Nephron (organoid): ENCODE data around the gene VSIG8.

Source experiments
- H3K27ac Mint-ChIP-seq, 3 experiments: 2 replicates each; pipeline ENCODE4 v1.8.0; 2020; ENCODE audit warnings: mixed read lengths in 3 of 3, mild to moderate bottlenecking in 2 of 3, moderate library complexity in 1 of 3
- H3K27me3 Mint-ChIP-seq: 2 replicates; pipeline ENCODE4 v1.8.0; 2021; ENCODE audit warnings: low read depth, mild to moderate bottlenecking, moderate library complexity, mixed read lengths
- H3K36me3 Mint-ChIP-seq: 2 replicates; pipeline ENCODE4 v1.8.0; 2020; ENCODE audit warnings: low read depth, mixed read lengths
- H3K4me1 Mint-ChIP-seq: 2 replicates; pipeline ENCODE4 v1.8.0; 2020; ENCODE audit warnings: mixed read lengths
- H3K4me3 Mint-ChIP-seq, 3 experiments: 2 replicates each; pipeline ENCODE4 v1.8.0; 2020; ENCODE audit warnings: mild to moderate bottlenecking in 3 of 3, mixed read lengths in 3 of 3, moderate library complexity in 2 of 3
- H3K9me3 Mint-ChIP-seq: 2 replicates; pipeline ENCODE4 v1.8.0; 2020; ENCODE audit warnings: mixed read lengths
- CTCF ChIP-seq, 3 experiments: fragments of 200-600 bp; sonication (generic); IDR thresholded peaks; one replicate each; pipeline ENCODE4 v1.5.0; 2021; ENCODE audit warnings: antibody characterized with exemption in 3 of 3; ENCODE audit not compliant: unreplicated experiment in 3 of 3

VSIG8 gene

GRCh38 chr1:159827102-159827490, 35.4 kb downstream of the VSIG8 start:
- H3K36me3 Mint-ChIP-seq, result no peaks in the 10 kb centered on the region
- TF ChIP-seq CTCF (IDR thresholded peaks at IDR 0.05; ENCODE audit: unreplicated experiment in 3 of 3), result no peak
- H3K4me3 Mint-ChIP-seq, result no peak overlapping the region
- H3K27ac Mint-ChIP-seq, result peak overlapping the region in 1 of 3 experiments; percentile 51
- H3K27me3 Mint-ChIP-seq, result peaks cover 51% of the 10 kb centered on the region
- H3K9me3 Mint-ChIP-seq, result no peaks in the 10 kb centered on the region
- H3K4me1 Mint-ChIP-seq, result peaks cover 18% of the 10 kb centered on the region

GRCh38 chr1:159826441-159827101, 35.9 kb downstream of the VSIG8 start, which contains the start of gene SLAMF8:
Gene SLAMF8, plus strand, starts transcription at chr1:159826873. Its CDS starts 26 bp downstream, at chr1:159826899.
- Mint-ChIP-seq H3K36me3 (no peaks in the 10 kb centered on the region), H3K4me1 (peaks cover 13% of the 10 kb centered on the region), H3K4me3 (no peak within 1 kb of the TSS), H3K27me3 (peaks cover 56% of the 10 kb centered on the region), H3K9me3 (no peaks in the 10 kb centered on the region), H3K27ac (peak within 1 kb of the TSS; percentile 30 to 85 (median 32))
- no peak for TF ChIP-seq CTCF (IDR thresholded peaks at IDR 0.05; ENCODE audit: unreplicated experiment in 3 of 3)

GRCh38 chr1:159825564-159825963, 36.9 kb downstream of the VSIG8 start:
- H3K36me3 Mint-ChIP-seq, result no peaks in the 10 kb centered on the region
- TF ChIP-seq CTCF (IDR thresholded peaks at IDR 0.05; ENCODE audit: unreplicated experiment in 3 of 3), result no peak
- H3K27ac Mint-ChIP-seq, result peak overlapping the region; percentile 25 to 85 (median 32)
- H3K27me3 Mint-ChIP-seq, result peaks cover 63% of the 10 kb centered on the region
- peaks cover 12% of the 10 kb centered on the region for H3K4me1 Mint-ChIP-seq
- no peaks in the 10 kb centered on the region for H3K9me3 Mint-ChIP-seq
- no peak overlapping the region for H3K4me3 Mint-ChIP-seq

- Mint-ChIP-seq H3K4me3 (peak overlapping the region in 1 of 3 experiments; percentile 27), H3K27ac (peak overlapping the region; percentile 68 to 96 (median 85)), H3K36me3 (no peaks in the 10 kb centered on the region), H3K4me1 (peaks cover 7% of the 10 kb centered on the region), H3K27me3 (peaks cover 54% of the 10 kb centered on the region), H3K9me3 (no peaks in the 10 kb centered on the region)
- no peak for TF ChIP-seq CTCF (IDR thresholded peaks at IDR 0.05; ENCODE audit: unreplicated experiment in 3 of 3)
Observed at GRCh38 chr1:159823406-159823805, 39.1 kb downstream of the VSIG8 start.

GRCh38 chr1:159821171-159821867, 41.1 kb downstream of the VSIG8 start:
- TF ChIP-seq CTCF (IDR thresholded peaks at IDR 0.05; ENCODE audit: unreplicated experiment in 3 of 3), result peak in 1 of 3 experiments; percentile 17
- H3K4me1 Mint-ChIP-seq, result peaks cover 7% of the 10 kb centered on the region
- no peaks in the 10 kb centered on the region for H3K36me3 Mint-ChIP-seq
- peaks cover 50% of the 10 kb centered on the region for H3K27me3 Mint-ChIP-seq
- no peaks in the 10 kb centered on the region for H3K9me3 Mint-ChIP-seq
- H3K4me3 Mint-ChIP-seq, result no peak overlapping the region
- peak overlapping the region in 2 of 3 experiments; percentile 78 to 85 for H3K27ac Mint-ChIP-seq
